Measurements from ENCODE around the gene LRMDA.

DNA sequence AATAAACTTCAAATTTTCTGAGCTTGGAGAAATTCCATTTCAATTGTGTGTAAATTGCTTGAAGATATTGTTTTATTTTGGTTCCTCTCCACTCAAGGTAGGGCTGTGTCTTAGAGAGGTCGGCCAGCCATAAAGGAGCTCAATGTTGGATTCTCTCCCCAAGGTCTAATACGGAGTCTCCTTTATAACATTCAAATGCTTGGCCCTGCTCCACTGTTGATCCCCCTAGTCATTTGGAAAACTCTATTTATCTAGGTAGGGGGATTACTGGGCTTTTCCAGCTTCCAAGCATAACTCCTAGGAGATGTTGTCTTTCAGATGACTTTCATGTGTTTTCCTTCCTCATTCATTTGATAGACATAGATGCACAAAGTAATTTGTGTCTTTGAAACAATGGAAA is 170.9 kb downstream of the LRMDA start:
- TF ChIP-seq, protein P1, sequence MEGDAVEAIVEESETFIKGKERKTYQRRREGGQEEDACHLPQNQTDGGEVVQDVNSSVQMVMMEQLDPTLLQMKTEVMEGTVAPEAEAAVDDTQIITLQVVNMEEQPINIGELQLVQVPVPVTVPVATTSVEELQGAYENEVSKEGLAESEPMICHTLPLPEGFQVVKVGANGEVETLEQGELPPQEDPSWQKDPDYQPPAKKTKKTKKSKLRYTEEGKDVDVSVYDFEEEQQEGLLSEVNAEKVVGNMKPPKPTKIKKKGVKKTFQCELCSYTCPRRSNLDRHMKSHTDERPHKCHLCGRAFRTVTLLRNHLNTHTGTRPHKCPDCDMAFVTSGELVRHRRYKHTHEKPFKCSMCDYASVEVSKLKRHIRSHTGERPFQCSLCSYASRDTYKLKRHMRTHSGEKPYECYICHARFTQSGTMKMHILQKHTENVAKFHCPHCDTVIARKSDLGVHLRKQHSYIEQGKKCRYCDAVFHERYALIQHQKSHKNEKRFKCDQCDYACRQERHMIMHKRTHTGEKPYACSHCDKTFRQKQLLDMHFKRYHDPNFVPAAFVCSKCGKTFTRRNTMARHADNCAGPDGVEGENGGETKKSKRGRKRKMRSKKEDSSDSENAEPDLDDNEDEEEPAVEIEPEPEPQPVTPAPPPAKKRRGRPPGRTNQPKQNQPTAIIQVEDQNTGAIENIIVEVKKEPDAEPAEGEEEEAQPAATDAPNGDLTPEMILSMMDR (optimal IDR thresholded peaks at IDR 0.05 in 1 of 3, IDR thresholded peaks at IDR 0.05 in 1 of 3, conservative IDR thresholded peaks at IDR 0.05 in 1 of 3; ENCODE audit: extremely low read depth in 1 of 3, insufficient read depth in 2 of 3, low read length in 3 of 3): no peak
- no peak for TF ChIP-seq EZH2 (IDR thresholded peaks at IDR 0.05; ENCODE audit: low read length)

All from keratinocyte (primary cell).